Parietal lobe (tissue), 2 donors: ENCODE results near the gene ATF6B. TPM values are rescaled to one million over a fixed set of nuclear protein-coding genes. Genes with fewer than 3 reads are reported as not detected.

Experiments used
- small RNA-seq: library from RNA; depleted of rRNA; stranded (forward); fragments of <200 nt; gene quantifications from one replicate; pipeline ENCODE3, GENCODE V24; 2014; ENCODE audit warnings: low replicate concordance
- total RNA-seq: library from RNA; depleted of rRNA; stranded (reverse); fragments of >200 nt; gene quantifications from one replicate; pipeline ENCODE4 v1.2.3, GENCODE V29; 2014

Gene ATF6B
- 31.6 TPM for total RNA-seq

DNA sequence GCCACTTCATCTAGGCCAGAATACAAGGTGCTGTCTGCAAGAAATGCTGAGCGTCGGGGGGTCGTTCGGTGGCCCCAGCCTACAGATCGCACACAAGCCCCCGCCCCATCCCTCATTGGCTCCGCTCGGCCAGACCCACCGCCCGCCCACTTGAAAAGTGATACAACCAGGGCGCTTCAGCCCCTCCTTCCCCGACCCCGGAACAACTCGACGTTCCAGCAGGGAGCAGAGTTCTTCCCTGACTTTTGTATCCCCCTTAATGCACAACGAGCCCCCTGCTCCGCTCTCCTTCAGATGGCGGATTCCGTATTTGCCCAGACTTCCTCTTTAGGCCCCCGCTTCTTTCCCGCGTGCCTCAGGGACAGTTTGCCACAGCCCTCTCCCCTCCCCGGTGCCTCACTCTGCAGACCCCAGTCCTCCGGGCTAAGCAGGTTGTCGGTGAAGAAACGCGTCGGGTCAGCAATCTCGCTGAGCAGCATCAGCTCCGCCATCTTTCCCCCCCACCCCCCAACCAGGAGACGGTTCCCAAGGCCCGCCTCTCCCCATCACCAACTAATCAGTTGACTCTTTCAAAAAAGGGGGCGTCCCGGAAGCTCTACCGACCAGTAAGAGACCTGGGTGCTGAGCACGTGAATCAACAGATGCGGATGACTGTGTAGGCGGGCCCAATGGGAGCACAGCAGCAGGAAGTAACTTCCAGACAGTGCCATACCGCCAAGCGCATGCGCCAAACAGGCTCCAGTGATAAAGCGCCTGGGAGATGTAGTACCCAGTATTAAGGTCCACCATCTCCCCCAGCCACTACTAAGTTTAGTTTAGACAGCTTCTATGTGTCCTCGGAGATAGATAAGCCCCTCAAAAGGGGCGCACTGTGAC lies at the start of gene ATF6B:
Gene ATF6B (minus strand): TSS at position 530 of the 876 bp plus-strand sequence. CDS start 39 bp downstream, at position 491.

GRCh38 chr6:32175711-32176475 lies 47.8 kb upstream of the ATF6B start, which contains the start of gene AGPAT1:
Gene AGPAT1, minus strand, starts transcription at chr6:32176084. Its CDS starts 4,588 bp downstream, at chr6:32171496.

DNA sequence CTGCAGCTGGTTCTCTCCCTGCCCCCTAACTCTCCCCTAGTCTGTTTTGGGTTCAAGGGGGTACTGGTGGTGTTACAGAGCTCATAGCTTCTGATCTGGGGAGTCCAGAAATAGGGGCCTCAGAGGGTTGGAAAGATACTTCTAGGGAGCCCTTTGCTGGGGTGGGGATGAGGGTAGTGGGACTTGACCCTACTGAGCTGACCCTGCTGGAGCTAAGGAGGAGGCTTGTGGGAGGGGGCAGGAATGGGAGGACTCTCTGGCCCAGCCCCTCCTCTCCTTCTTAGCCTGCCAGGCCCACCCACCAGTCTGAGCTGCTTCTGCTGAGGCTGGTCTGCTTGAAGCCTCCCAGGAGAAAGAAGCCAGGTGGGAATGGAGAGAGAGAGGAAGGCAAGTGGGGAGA lies 36.2 kb upstream of the ATF6B start, which contains the start of gene EGFL8:
Gene EGFL8 (plus strand): TSS at position 301 of the 400 bp plus-strand sequence. CDS start 1,571 bp downstream, outside the sequence.

DNA sequence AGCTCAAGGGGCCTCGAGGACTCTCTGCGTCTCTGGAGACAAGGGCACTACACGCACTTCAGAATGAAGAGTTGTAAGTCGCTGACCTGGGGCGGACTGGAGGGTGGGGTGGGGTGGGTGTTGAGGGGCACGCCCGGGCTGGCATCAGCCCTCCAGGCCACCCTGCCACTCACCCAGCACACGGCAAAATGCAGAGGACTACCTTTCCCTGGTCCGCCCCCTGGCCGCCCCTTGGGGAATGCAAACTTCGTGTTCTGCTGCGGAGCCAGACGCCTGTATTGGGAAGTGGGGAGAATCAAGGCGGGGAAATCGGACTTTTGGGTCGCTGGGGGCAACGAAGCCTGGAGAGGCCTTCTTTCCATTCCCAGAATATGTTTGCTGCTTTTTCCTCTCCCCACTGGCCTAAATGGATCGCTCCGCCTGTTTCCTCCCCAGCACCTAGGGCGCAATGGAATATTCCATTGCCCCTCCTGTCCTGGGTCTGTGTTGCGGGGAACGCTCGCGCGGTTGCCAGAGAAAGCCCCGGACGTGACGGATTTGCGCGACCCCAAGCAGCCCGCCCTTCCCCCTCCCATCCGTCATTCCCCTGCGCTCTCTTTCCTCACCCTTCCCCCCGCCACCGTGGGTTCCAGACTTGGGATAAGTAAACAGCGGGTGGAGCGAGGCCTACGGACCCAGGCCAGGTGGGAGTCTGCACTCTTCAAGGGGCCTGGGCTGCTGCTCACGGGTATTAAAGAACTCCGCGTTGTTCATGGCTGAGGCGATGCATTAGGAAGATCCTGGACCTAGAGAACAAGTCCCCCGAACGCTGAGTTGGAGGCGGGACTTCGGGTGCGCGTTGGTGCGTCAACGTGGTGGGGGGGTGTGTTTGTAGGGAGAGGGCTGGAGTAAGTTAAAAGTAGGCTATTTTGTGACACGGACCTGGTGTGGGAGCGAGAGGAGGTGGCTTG lies 25.8 kb upstream of the ATF6B start, which contains the start of gene PPT2:
Gene PPT2 (plus strand): TSS at position 578 of the 950 bp plus-strand sequence. CDS start 454 bp downstream, outside the sequence.

DNA sequence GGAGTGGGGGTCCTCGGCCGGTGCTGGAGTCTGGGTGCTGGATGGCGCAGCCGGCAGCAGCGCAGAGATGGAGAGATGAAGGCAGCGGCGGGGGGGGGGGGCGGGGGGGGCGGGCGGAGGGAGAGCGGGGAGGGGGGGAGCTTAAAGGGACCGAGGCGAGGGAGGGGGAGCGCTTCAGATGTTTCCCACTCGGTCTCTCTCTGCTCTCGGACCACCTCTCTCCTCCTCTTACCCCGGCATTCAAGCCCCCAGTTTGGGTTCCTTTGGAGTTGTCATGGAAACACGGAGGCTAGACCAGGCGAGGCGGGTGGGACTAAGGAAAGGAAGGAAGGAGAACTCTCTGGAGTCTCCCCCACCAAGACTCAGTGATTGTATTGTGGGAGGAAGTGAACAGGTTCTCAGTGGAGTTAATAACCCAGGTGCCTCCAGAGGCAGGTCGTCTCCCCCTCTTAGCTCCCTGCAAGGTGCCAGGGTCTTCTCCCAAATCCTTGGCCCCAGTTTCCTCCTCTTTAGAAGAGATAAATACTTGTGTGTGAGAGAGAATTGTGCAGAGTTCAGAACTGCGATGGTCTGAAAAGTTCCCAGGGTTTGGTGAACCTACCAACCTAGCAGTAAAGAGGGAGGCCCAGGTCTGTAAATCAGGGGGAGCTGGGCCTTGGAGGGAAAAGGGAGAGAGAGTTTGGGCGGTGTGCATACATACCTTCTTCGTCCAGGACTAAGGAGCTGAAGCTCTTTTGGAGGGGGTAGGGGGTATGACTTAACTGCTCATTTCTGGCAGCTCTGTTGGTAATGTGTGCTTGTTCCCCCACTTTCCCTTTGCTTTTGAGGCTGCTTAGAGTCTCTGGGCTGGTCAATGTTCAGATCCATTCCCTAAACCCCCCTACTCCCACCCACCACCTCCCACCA lies 24.1 kb upstream of the ATF6B start, which contains the start of gene PRRT1:
Gene PRRT1 (minus strand): TSS at position 77 of the 906 bp plus-strand sequence. CDS start 112 bp downstream, outside the sequence.

DNA sequence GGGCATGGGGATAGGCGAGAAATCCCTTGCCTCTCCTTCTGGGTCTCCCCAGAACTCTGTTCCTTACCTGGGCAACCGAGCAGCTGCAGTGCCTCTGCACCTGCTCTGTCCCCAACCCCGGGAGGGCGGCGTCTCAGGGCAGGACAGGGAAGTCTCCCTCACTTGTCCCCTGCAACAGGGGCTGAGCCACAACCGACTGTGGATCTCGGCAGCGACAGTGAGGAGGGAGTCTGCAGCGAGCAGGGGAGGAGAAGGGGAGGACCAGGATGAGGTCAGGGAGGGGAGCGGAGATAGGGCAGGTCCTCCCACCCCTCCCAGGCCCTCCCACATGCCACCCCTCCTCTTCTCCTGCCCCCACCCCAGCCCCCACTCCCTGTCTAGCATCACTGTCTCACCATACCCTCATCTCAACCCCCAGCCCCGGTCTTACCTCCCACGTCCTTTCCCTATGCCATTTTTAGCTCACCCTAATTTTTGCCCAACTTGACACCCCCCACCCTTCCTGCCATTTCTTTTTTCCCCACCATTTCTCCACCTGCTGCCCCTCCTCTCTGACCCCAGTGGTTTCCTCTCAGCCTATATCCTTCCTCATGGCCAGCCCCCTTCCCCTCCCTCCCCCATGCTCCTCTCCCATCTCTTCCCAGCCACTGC lies 18.8 kb downstream of the ATF6B start, which contains the start of gene TNXB:
Gene TNXB (minus strand): TSS at position 225 of the 651 bp plus-strand sequence. CDS start 11,140 bp downstream, outside the sequence.

Small RNAs within 50 kb of the gene (small RNA-seq; reads per million reads assigned to genes)
- not detected for gene RNA5SP206

Other genes with a start within 250 kb of the ATF6B start
- not detected for gene SLC44A4, start 249.2 kb downstream of the ATF6B start, total RNA-seq
- 114 TPM for gene EHMT2, start 230.5 kb downstream of the ATF6B start, total RNA-seq
- 31.0 TPM for gene ZBTB12, start 226.2 kb downstream of the ATF6B start, total RNA-seq
- 3.1 TPM for gene C2, start 200.5 kb downstream of the ATF6B start, total RNA-seq
- 1.9 TPM for gene CFB, start 182.2 kb downstream of the ATF6B start, total RNA-seq
- gene NELFE, start 169.3 kb downstream of the ATF6B start, total RNA-seq: 46.6 TPM
- gene SKIC2, start 169.1 kb downstream of the ATF6B start, total RNA-seq: 66.7 TPM
- gene DXO, start 156.1 kb downstream of the ATF6B start, total RNA-seq: 10.0 TPM
- 20.7 TPM for gene C4A, start 146.2 kb downstream of the ATF6B start, total RNA-seq
- gene C4B, start 113.5 kb downstream of the ATF6B start, total RNA-seq: 8.8 TPM
- not detected for gene CYP21A2, start 89.8 kb downstream of the ATF6B start, total RNA-seq
- 8.1 TPM for gene TNXB, start 18.9 kb downstream of the ATF6B start, total RNA-seq
- 3.1 TPM for gene FKBPL, start 2.0 kb upstream of the ATF6B start, total RNA-seq
- gene PRRT1, start 23.7 kb upstream of the ATF6B start, total RNA-seq: 1.9 TPM
- 17.2 TPM for gene PPT2, start 25.9 kb upstream of the ATF6B start, total RNA-seq
- gene EGFL8, start 36.3 kb upstream of the ATF6B start, total RNA-seq: 5.9 TPM
- gene AGPAT1, start 47.8 kb upstream of the ATF6B start, total RNA-seq: 19.1 TPM
- gene RNF5, start 50.2 kb upstream of the ATF6B start, total RNA-seq: 49.8 TPM
- gene AGER, start 56.0 kb upstream of the ATF6B start, total RNA-seq: 0.63 TPM
- 27.2 TPM for gene PBX2, start 62.0 kb upstream of the ATF6B start, total RNA-seq
- 0.63 TPM for gene GPSM3, start 64.4 kb upstream of the ATF6B start, total RNA-seq
- gene NOTCH4, start 95.8 kb upstream of the ATF6B start, total RNA-seq: 8.8 TPM
- gene TSBP1, start 243.7 kb upstream of the ATF6B start, total RNA-seq: not detected